ENCODE measurements around the gene TLE3. TPM values are rescaled to one million over a fixed set of nuclear protein-coding genes. Genes with fewer than 3 reads are reported as not detected.

The TLE3 gene
- total and polyA plus RNA-seq, 2 of the 13 experiments (the other 11 are each of a cell fraction or from before 2014, with no cell fraction given): 11.9 to 13.8 TPM

DNA sequence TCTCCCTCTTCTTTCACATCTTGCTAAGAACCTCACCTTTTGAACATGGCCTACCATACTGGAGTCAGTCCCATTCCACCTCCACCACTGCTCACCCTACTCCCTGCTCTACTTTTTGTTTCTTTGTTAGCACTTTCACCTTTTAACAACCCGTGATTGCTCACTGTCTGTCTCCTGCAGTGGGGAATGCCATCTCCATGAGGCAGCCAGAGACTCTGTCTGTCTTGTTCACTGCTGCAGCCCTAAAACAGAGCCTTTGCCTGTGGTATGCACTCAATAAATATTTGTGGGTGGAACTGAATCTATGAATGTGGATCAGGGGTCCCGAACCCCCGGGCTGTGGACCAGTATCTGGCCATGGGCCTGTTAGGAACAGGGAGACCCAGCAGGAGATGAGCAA lies 16.5 kb upstream of the TLE3 start:
- no peak overlapping the region for H3K4me2 ChIP-seq (ENCODE audit: low read depth, low read length)
- WGBS (ENCODE audit: low lambda C conversion rate): 1% methylated on average over 3 of the region's 3 CpGs
- no peak for ATAC-seq
- peaks cover 3% of the 10 kb centered on the region; the same call in 1 of the 2 replicates for H4K20me1 ChIP-seq (ENCODE audit: insufficient read depth, low read length)
- BruUV-seq (replicated peaks): no TSS peak
- no peak for FAIRE-seq
- intact Hi-C loops (cut with micrococcal nuclease; ENCODE audit: unreplicated experiment): no loop called here
- peaks cover 12% of the 10 kb centered on the region for H3K4me1 ChIP-seq (ENCODE audit: insufficient read depth, low read length)
- in situ Hi-C loops (cut with HindIII; ENCODE audit: extremely low pct_ligation_motif_present, low pct_unique_long_range_greater_than_20kb): no loop called here
- H3K36me3 ChIP-seq (replicated peaks in 1 of 2; ENCODE audit: control insufficient read depth in 1 of 2, insufficient read depth in 2 of 2, low read length in 2 of 2): no peaks in the 10 kb centered on the region
- CTCF ChIA-PET (ENCODE audit: low intra/inter-chr PET ratio, low total read pairs): no interaction called here
- no peak overlapping the region for H2AFZ ChIP-seq (ENCODE audit: low read length)
- H3K27ac ChIP-seq (ENCODE audit: extremely low read length, insufficient read depth, low read length): no peak overlapping the region
- H3K9me3 ChIP-seq (ENCODE audit: low read length): no peaks in the 10 kb centered on the region
- H3K4me3 ChIP-seq (replicated peaks in 1 of 3; ENCODE audit: insufficient read depth in 1 of 3, low read depth in 2 of 3, low read length in 3 of 3): no peak overlapping the region
- POLR2A ChIA-PET: no interaction called here
- no peaks in the 10 kb centered on the region for H3K79me2 ChIP-seq (ENCODE audit: insufficient read depth, low read length)
- H3K27me3 ChIP-seq (ENCODE audit: control insufficient read depth in 1 of 2, insufficient read depth in 2 of 2, low read length in 2 of 2): peaks cover 3 to 49% of the 10 kb centered on the region in 2 experiments; a peak in 4 of 5 replicates
- TF ChIP-seq NAIF1 (CRISPR knock-in tag; IDR thresholded peaks at IDR 0.05; ENCODE audit: borderline replicate concordance) (no peak), TAF15 (IDR thresholded peaks at IDR 0.05; ENCODE audit: low read depth, low read length, poor library complexity, severe bottlenecking) (no peak), CBX2 (IDR thresholded peaks at IDR 0.05; ENCODE audit: low read depth, low read length) (no peak), CBX2 (CRISPR knock-in tag; IDR thresholded peaks at IDR 0.05; ENCODE audit: low read depth) (no peak)
- no peak for DNase-seq (ENCODE audit: low spot score)
- no peak overlapping the region for H3K9ac ChIP-seq (ENCODE audit: insufficient read depth, low read depth, low read length)

DNA sequence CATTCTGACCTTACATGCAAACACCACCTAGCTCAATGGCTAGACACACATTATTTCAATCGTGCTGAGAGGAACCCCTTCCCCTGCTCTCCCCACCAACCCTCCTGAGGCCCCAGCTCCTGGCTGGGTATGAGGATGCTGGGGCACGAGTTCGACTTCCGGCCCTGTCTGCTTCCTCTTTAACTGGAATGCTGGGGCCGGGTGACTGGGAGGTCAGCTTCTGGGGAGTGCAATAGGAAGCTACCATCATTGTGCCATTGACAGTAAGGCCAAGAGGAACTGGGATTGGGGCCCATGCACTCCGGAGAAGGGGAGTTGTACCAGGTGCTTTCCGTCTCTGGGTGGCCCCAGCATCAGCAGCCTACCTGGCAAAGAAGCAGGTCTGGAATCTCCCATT lies 15.6 kb upstream of the TLE3 start:
- peaks cover 3 to 49% of the 10 kb centered on the region in 2 experiments; a peak in 4 of 5 replicates for H3K27me3 ChIP-seq (ENCODE audit: control insufficient read depth in 1 of 2, insufficient read depth in 2 of 2, low read length in 2 of 2)
- intact Hi-C loops (cut with micrococcal nuclease; ENCODE audit: unreplicated experiment) (no loop called here), in situ Hi-C loops (cut with HindIII; ENCODE audit: extremely low pct_ligation_motif_present, low pct_unique_long_range_greater_than_20kb) (no loop called here)
- ChIA-PET POLR2A (no interaction called here), CTCF (ENCODE audit: low intra/inter-chr PET ratio, low total read pairs) (no interaction called here)
- DNase-seq (ENCODE audit: low spot score): no peak
- no peaks in the 10 kb centered on the region for H3K9me3 ChIP-seq (ENCODE audit: low read length)
- no peak overlapping the region for H3K9ac ChIP-seq (ENCODE audit: insufficient read depth, low read depth, low read length)
- H3K36me3 ChIP-seq (replicated peaks in 1 of 2; ENCODE audit: control insufficient read depth in 1 of 2, insufficient read depth in 2 of 2, low read length in 2 of 2): no peaks in the 10 kb centered on the region
- no peak overlapping the region for H3K4me3 ChIP-seq (replicated peaks in 1 of 3; ENCODE audit: insufficient read depth in 1 of 3, low read depth in 2 of 3, low read length in 3 of 3)
- FAIRE-seq: no peak
- no peak overlapping the region for H3K27ac ChIP-seq (ENCODE audit: extremely low read length, insufficient read depth, low read length)
- no peaks in the 10 kb centered on the region for H3K79me2 ChIP-seq (ENCODE audit: insufficient read depth, low read length)
- ATAC-seq: no peak
- no peak overlapping the region for H2AFZ ChIP-seq (ENCODE audit: low read length)
- H3K4me1 ChIP-seq (ENCODE audit: insufficient read depth, low read length): peaks cover 12% of the 10 kb centered on the region
- 47% methylated on average over 7 of the region's 7 CpGs for WGBS (ENCODE audit: low lambda C conversion rate)
- no TSS peak for BruUV-seq (replicated peaks)
- peaks cover 3% of the 10 kb centered on the region; the same call in 1 of the 2 replicates for H4K20me1 ChIP-seq (ENCODE audit: insufficient read depth, low read length)
- no peak overlapping the region for H3K4me2 ChIP-seq (ENCODE audit: low read depth, low read length)
- TF ChIP-seq PHF21A (CRISPR knock-in tag; IDR thresholded peaks at IDR 0.05) (no peak), TCF7L2 (IDR thresholded peaks at IDR 0.05; ENCODE audit: low read depth, low read length) (no peak), NR2F1 (CRISPR knock-in tag; IDR thresholded peaks at IDR 0.05) (no peak), ZNF670 (CRISPR knock-in tag; IDR thresholded peaks at IDR 0.05; ENCODE audit: borderline replicate concordance) (no peak), FIP1L1 (IDR thresholded peaks at IDR 0.05; ENCODE audit: borderline replicate concordance, insufficient read depth, low read depth, low read length) (no peak), HNRNPLL (IDR thresholded peaks at IDR 0.05; ENCODE audit: low read depth, low read length, poor library complexity, severe bottlenecking) (no peak), ZBTB44 (CRISPR knock-in tag; IDR thresholded peaks at IDR 0.05) (no peak), KLF9 (CRISPR knock-in tag; IDR thresholded peaks at IDR 0.05; ENCODE audit: low read depth) (no peak), ZNF792 (CRISPR knock-in tag; IDR thresholded peaks at IDR 0.05) (no peak)
- TF ChIP-seq, protein P1, sequence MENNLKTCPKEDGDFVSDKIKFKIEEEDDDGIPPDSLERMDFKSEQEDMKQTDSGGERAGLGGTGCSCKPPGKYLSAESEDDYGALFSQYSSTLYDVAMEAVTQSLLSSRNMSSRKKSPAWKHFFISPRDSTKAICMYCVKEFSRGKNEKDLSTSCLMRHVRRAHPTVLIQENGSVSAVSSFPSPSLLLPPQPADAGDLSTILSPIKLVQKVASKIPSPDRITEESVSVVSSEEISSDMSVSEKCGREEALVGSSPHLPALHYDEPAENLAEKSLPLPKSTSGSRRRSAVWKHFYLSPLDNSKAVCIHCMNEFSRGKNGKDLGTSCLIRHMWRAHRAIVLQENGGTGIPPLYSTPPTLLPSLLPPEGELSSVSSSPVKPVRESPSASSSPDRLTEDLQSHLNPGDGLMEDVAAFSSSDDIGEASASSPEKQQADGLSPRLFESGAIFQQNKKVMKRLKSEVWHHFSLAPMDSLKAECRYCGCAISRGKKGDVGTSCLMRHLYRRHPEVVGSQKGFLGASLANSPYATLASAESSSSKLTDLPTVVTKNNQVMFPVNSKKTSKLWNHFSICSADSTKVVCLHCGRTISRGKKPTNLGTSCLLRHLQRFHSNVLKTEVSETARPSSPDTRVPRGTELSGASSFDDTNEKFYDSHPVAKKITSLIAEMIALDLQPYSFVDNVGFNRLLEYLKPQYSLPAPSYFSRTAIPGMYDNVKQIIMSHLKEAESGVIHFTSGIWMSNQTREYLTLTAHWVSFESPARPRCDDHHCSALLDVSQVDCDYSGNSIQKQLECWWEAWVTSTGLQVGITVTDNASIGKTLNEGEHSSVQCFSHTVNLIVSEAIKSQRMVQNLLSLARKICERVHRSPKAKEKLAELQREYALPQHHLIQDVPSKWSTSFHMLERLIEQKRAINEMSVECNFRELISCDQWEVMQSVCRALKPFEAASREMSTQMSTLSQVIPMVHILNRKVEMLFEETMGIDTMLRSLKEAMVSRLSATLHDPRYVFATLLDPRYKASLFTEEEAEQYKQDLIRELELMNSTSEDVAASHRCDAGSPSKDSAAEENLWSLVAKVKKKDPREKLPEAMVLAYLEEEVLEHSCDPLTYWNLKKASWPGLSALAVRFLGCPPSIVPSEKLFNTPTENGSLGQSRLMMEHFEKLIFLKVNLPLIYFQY (CRISPR knock-in tag; IDR thresholded peaks at IDR 0.05; ENCODE audit: borderline replicate concordance): no peak
